Aorta (tissue), 5 donors: Measurements from ENCODE around the gene OR8B3. TPM values are rescaled to one million over a fixed set of nuclear protein-coding genes. Genes with fewer than 3 reads are reported as not detected.
"Not testable (repeated sequence)": the region's sequence is repeated elsewhere in the genome, so short reads cannot be mapped to it uniquely, and the experiment has no call there.

Source experiments
- ATAC-seq: fragments of 200-7000 bp; cut with Tn5 transposase; one replicate; pipeline ENCODE4 v1.9.1; 2022; ENCODE audit warnings: moderate library complexity; ENCODE audit not compliant: low FRiP score
- DNase-seq, 2 donors: peaks; one replicate each; pipeline ENCODE4 v3.0.0-alpha.2; 2020
- H3K27ac ChIP-seq, 2 donors: one replicate each; pipeline ENCODE4 v1.5.1; 2013; ENCODE audit warnings: low read length in 2 of 2, mild to moderate bottlenecking in 2 of 2, moderate library complexity in 2 of 2, control low read depth in 1 of 2, inconsistent platforms in 1 of 2, low read depth in 1 of 2
- H3K27me3 ChIP-seq, 2 donors: one replicate each; pipeline ENCODE4 v1.6.1; 2013; ENCODE audit warnings: control low read depth in 1 of 2, low read length in 1 of 2, mild to moderate bottlenecking in 1 of 2, moderate library complexity in 1 of 2; ENCODE audit not compliant: insufficient read depth in 2 of 2, control insufficient read depth in 1 of 2
- H3K36me3 ChIP-seq, 2 donors: one replicate each; pipeline ENCODE4 v1.6.1; 2013; ENCODE audit warnings: control low read depth in 1 of 2, low read length in 1 of 2, mild to moderate bottlenecking in 1 of 2; ENCODE audit not compliant: insufficient read depth in 2 of 2, control insufficient read depth in 1 of 2
- H3K4me1 ChIP-seq, 2 donors: one replicate each; pipeline ENCODE4 v1.6.1; 2013; ENCODE audit warnings: low read length in 2 of 2, control low read depth in 1 of 2, mild to moderate bottlenecking in 1 of 2, moderate library complexity in 1 of 2; ENCODE audit not compliant: insufficient read depth in 2 of 2, control insufficient read depth in 1 of 2
- H3K4me3 ChIP-seq, 2 donors: one replicate each; pipeline ENCODE4 v1.5.1; 2013; ENCODE audit warnings: low read length in 2 of 2, control low read depth in 1 of 2, mild to moderate bottlenecking in 1 of 2
- H3K9me3 ChIP-seq: one replicate; pipeline ENCODE4 v1.6.1; 2013; ENCODE audit warnings: mild to moderate bottlenecking, low read length; ENCODE audit not compliant: control insufficient read depth
- WGBS, 2 donors: extraction: QIAGEN DNeasy Blood & Tissue Kit; methylation state at CpG; one replicate each; pipeline ENCODE4 v1.1.7; 2013; 5-methylcytosine and 5-hydroxymethylcytosine counted together
- intact Hi-C, 2 donors: fragments of 100-400 bp; cut with DNase I; formaldehyde crosslinking; loops; one replicate each; pipeline versions ENCODE4 v1.14.2 to v1.15.0; 2022
- polyA plus RNA-seq, 2 donors: library from polyadenylated mRNA; stranded (reverse); fragments of 200-250 nt; gene quantifications; one replicate each; pipeline ENCODE4 v1.2.3, GENCODE V29; 2013
- total RNA-seq, 2 donors: library from RNA; stranded (reverse); fragmentation: NEBNext Ultra II Directional; extraction: Animal tissue kit (Norgen Biotek cat#: 25700); gene quantifications; one replicate each; pipeline ENCODE4 v1.2.1, GENCODE V29; 2021
- donor health status: healthy with polysubstance abuse.
- donor health status: Bipolar disorder and iron deficiency.
- donor health status: DM: no; HTN: no; CAD: no.
- donor health status: DM: no; HTN: no; CAD: no.
- donor health status: DM: yes; HTN: yes; CAD: no.

Gene OR8B3
- total and polyA plus RNA-seq, 4 donors = not detected

DNA sequence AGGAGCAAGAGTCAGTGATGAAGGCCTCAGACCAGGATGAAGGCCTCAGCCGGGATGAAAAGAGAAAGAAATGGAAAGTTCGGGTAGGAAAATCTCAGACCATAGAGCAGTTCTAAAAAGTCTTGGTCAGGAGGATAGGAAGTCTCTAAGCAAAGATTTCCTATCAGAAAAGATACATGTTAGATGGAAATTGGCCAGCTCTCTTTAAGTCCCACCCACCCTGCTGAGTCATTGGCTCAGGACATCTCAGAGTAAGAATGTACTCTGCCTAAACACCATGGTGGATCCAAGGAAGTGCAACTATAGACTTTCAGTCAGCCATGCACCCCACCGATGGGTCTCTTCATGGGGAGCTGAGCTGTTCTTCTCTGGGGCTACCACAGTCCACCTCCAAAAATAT, 4.4 kb downstream of the OR8B3 start:
- 58 to 62% methylated on average over 3 of the region's 3 CpGs for WGBS, 2 donors
- no peak for DNase-seq
- Histone ChIP-seq H3K4me3 (no peak overlapping the region), H3K27me3 (no peaks in the 10 kb centered on the region), H3K27ac (no peak overlapping the region), H3K36me3 (no peaks in the 10 kb centered on the region), H3K9me3 (no peaks in the 10 kb centered on the region), H3K4me1 (no peaks in the 10 kb centered on the region)
- intact Hi-C loops = no loop called here
- ATAC-seq = no peak

DNA sequence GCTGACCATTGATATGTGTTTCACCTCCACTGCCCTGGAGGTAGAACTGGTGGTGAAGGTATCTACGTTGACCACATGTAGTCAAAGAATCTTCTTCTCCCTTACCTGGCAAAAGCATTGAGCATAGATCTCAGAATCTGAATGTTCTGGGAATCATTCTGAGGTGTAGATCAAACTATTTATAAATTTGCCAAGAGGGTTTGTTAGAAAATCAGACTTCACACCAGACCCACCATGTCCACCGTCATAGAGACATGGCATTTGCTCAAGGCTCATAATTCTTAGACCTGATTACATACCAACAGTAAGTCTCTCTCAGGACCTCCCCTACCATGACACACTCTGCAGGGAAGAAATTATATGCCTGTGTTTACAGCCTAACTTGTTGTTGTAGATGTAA, 14.4 kb downstream of the OR8B3 start, which contains the start of gene OR8B2:
Gene OR8B2, minus strand, starts transcription at position 101 of the 400 bp plus-strand sequence. CDS start 1,156 bp downstream, outside the sequence.
- Histone ChIP-seq H3K27ac (no peak within 1 kb of the TSS), H3K9me3 (no peaks in the 10 kb centered on the region), H3K4me1 (no peaks in the 10 kb centered on the region), H3K4me3 (no peak within 1 kb of the TSS), H3K27me3 (no peaks in the 10 kb centered on the region), H3K36me3 (no peaks in the 10 kb centered on the region)
- DNase-seq (no peak), ATAC-seq (no peak)
- intact Hi-C loops = no loop called here
- WGBS, 2 donors = 73 to 78% methylated on average over 2 of the region's 2 CpGs

DNA sequence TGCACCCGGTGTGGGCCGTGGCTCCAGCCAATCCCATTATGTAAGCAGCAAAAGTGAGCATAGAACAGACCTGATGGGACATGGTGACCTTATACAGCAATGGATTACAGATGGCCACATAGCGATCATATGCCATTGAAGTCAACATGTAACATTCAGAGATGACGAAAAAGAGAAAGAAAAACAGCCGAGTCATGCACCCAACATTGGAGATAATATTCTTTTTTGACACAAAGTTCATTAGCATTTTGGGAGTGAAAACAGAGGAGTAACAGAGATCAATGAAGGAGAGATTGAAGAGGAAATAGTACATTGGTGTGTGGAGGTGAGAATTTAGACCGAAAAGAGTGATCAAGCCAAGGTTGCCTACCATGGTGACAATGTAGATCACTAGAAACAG, 16.0 kb downstream of the OR8B3 start:
- 82 to 87% methylated on average over 4 of the region's 6 CpGs for WGBS, 2 donors

DNA sequence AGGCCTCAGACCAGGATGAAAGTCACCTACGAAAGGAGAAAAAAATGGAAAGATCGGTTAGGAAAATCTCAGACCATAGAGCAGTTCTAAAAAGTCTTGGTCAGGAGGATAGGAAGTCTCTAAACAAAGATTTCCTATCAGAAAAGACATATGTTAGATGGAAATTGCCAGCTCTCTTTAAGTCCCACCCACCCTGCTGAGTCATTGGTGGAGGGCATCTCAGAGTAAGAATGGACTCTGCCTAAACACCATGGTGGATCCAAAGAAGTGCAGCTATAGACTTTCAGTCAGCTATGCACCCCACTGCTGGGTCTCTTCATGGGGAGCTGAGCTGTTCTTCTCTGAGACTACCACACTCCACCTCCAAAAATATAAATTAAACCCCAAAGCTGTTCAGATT, 18.2 kb downstream of the OR8B3 start:
- no peak overlapping the region for H3K27ac ChIP-seq
- no peaks in the 10 kb centered on the region for H3K4me1 ChIP-seq
- no peak for DNase-seq
- no peak overlapping the region for H3K4me3 ChIP-seq
- no peaks in the 10 kb centered on the region for H3K36me3 ChIP-seq
- intact Hi-C loops = no loop called here
- no peaks in the 10 kb centered on the region for H3K27me3 ChIP-seq
- no peaks in the 10 kb centered on the region for H3K9me3 ChIP-seq
- no peak for ATAC-seq
- 92 to 94% methylated on average over 2 of the region's 2 CpGs for WGBS, 2 donors

More for the DNA sequence above, 16.0 kb downstream of the OR8B3 start:
- H3K4me1 ChIP-seq, H3K9me3 ChIP-seq, H3K4me3 ChIP-seq, ATAC-seq, DNase-seq, intact Hi-C loops, H3K27me3 ChIP-seq, H3K36me3 ChIP-seq, H3K27ac ChIP-seq: not testable (repeated sequence)

DNA sequence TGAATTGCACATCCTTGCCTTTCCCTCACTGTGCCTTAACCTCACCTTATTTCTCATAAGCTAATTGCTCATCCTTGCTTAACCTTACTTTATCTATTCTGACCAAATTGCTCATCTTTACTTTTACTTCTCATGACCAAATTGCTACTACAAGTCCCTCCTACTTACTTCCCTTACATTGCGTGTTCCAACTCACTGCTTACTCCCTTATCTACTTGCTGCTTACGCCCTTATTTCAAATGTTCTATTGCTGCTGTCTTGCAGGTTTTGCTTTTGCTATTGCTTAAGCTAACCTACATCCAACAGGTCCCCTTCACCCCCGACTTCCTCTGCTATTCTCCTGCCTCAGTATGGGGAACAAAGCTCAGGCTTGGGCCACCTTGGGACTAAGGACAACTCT, 22.5 kb downstream of the OR8B3 start:
- DNase-seq (no peak), ATAC-seq (no peak)
- no peaks in the 10 kb centered on the region for H3K9me3 ChIP-seq
- WGBS, 2 donors = 71 to 75% methylated on average over 3 of the region's 3 CpGs
- intact Hi-C loops = no loop called here
- no peak overlapping the region for H3K27ac ChIP-seq
- H3K27me3 ChIP-seq = no peaks in the 10 kb centered on the region
- H3K4me1 ChIP-seq = no peaks in the 10 kb centered on the region
- no peaks in the 10 kb centered on the region for H3K36me3 ChIP-seq
- H3K4me3 ChIP-seq = no peak overlapping the region

DNA sequence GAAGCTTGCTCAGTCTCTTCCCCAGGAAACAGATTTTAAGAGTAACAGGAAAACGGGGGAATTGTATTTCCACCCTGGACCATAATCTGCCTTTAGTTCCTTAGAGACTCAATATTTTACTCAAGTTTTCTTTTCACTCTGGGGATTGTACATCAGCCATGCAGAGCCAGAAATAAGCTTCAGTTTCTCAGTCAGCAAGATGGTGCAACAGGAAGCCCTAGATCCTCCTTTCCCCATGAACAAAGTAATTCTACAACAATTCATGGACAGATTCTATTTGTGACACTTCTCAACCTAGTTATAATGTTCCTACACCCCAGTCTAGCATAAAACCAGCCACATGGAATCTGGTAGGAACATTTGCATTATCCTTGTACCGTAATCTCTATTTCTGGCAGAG, 39.3 kb downstream of the OR8B3 start:
- H3K9me3 ChIP-seq = peaks cover 2% of the 10 kb centered on the region
- DNase-seq (no peak), ATAC-seq (no peak)
- WGBS, 2 donors = 26 to 30% methylated on average over 2 of the region's 2 CpGs
- no peaks in the 10 kb centered on the region for H3K27me3 ChIP-seq
- H3K36me3 ChIP-seq = no peaks in the 10 kb centered on the region
- H3K4me1 ChIP-seq = no peaks in the 10 kb centered on the region
- no peak overlapping the region for H3K27ac ChIP-seq
- no peak overlapping the region for H3K4me3 ChIP-seq
- intact Hi-C loops = no loop called here

DNA sequence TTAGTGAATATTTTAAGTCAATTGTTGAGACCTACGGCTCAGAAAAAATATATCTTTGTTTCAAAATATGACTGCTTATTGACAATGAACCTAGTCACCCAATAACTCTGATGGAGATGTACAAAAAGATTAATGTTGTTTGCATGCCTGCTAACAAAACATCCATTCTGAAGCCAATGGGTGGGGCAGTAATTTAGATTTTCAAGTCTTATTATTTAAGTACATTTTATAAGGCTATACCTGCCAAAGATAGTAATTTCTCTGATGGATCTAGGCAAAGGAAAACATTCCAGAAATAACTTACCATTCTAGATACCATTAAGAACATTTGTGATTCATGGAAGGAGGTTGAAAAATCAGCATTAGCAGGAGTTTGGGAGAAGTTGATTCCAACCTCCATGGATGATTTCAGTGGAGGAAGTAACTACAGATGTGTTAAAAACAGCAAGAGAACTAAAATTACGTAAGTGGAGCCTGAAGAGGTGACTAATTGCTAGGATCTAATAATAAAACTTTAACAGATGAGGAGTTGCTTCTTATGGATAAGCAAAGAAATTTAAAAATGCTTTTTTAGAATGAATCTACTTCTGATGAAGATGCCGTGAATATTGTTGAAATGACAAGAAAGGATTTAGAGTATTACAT, 52.4 kb downstream of the OR8B3 start:
- DNase-seq (no peak), ATAC-seq (no peak)
- Histone ChIP-seq H3K4me1 (no peaks in the 10 kb centered on the region), H3K9me3 (no peaks in the 10 kb centered on the region), H3K27me3 (no peaks in the 10 kb centered on the region), H3K36me3 (no peaks in the 10 kb centered on the region), H3K27ac (no peak overlapping the region), H3K4me3 (no peak overlapping the region)
- WGBS, 2 donors = 20 to 39% methylated on average over 3 of the region's 3 CpGs
- intact Hi-C loops = no loop called here

Other genes with a start within 250 kb of the OR8B3 start
- gene OR10D3, start 215.7 kb downstream of the OR8B3 start, total RNA-seq = not detected
- gene OR10D3, start 215.7 kb downstream of the OR8B3 start, polyA plus RNA-seq = not detected
- gene OR8G1, start 157.9 kb downstream of the OR8B3 start, total RNA-seq = not detected
- gene OR8G1, start 157.9 kb downstream of the OR8B3 start, polyA plus RNA-seq = not detected
- gene OR8G5, start 142.6 kb downstream of the OR8B3 start, total RNA-seq = not detected
- gene OR8G5, start 142.6 kb downstream of the OR8B3 start, polyA plus RNA-seq = not detected
- not detected for gene OR8D1, start 85.1 kb downstream of the OR8B3 start, total RNA-seq
- not detected for gene OR8D1, start 85.1 kb downstream of the OR8B3 start, polyA plus RNA-seq
- gene OR8D2, start 78.8 kb downstream of the OR8B3 start, total RNA-seq = not detected
- not detected for gene OR8D2, start 78.8 kb downstream of the OR8B3 start, polyA plus RNA-seq
- not detected for gene OR8B2, start 14.5 kb downstream of the OR8B3 start, total RNA-seq
- not detected for gene OR8B2, start 14.5 kb downstream of the OR8B3 start, polyA plus RNA-seq
- not detected for gene OR8B4, start 25.8 kb upstream of the OR8B3 start, total RNA-seq
- gene OR8B4, start 25.8 kb upstream of the OR8B3 start, polyA plus RNA-seq = not detected
- not detected for gene OR8B8, start 46.7 kb upstream of the OR8B3 start, total RNA-seq
- gene OR8B8, start 46.7 kb upstream of the OR8B3 start, polyA plus RNA-seq = not detected
- not detected for gene OR8B12, start 144.6 kb upstream of the OR8B3 start, total RNA-seq
- gene OR8B12, start 144.6 kb upstream of the OR8B3 start, polyA plus RNA-seq = not detected
- not detected for gene OR8A1, start 171.0 kb upstream of the OR8B3 start, total RNA-seq
- gene OR8A1, start 171.0 kb upstream of the OR8B3 start, polyA plus RNA-seq = not detected
- not detected for gene PANX3, start 212.4 kb upstream of the OR8B3 start, total RNA-seq
- gene PANX3, start 212.4 kb upstream of the OR8B3 start, polyA plus RNA-seq = not detected
- 10 to 100 TPM; 42.7 to 47.9 TPM for gene TBRG1, start 223.8 kb upstream of the OR8B3 start, total RNA-seq
- 10 to 100 TPM; 20.5 to 65.4 TPM for gene TBRG1, start 223.8 kb upstream of the OR8B3 start, polyA plus RNA-seq